Stimulated activated CD4-positive, alpha-beta T cell treated with anti-CD3 and anti-CD28 coated beads, Interleukin-15, amount 100 ng/mL, for 1 hour (primary cell): ENCODE data around the gene SLC16A10.
A peak's percentile ranks its signal among the peaks of the same experiment; 100 is the strongest.
"Not testable (repeated sequence)": the region's sequence is repeated elsewhere in the genome, so short reads cannot be mapped to it uniquely, and the experiment has no call there.

Source experiments
- DNase-seq, 2 donors: peaks; one replicate each; pipeline ENCODE4 v3.0.0-alpha.2; 2020; ENCODE audit warnings: low read depth in 1 of 2, low spot score in 1 of 2

SLC16A10 gene

GRCh38 chr6:111087106-111087835, at the start of gene SLC16A10:
Gene SLC16A10 (plus strand): TSS chr6:111087503. CDS start chr6:111087753, 250 bp downstream.
- DNase-seq = peak; percentile 69 to 75

- DNase-seq = no peak
Observed at GRCh38 chr6:111038534-111039252, 48.6 kb upstream of the SLC16A10 start.

- DNase-seq = no peak
Observed at GRCh38 chr6:111041917-111042316, 45.4 kb upstream of the SLC16A10 start.

- DNase-seq = no peak
Observed at GRCh38 chr6:111047244-111047643, 40.1 kb upstream of the SLC16A10 start.

- no peak for DNase-seq
Observed at GRCh38 chr6:111050261-111051023, 36.9 kb upstream of the SLC16A10 start.

GRCh38 chr6:111052171-111052570, 35.1 kb upstream of the SLC16A10 start:
- DNase-seq = no peak

GRCh38 chr6:111057074-111057752, 30.1 kb upstream of the SLC16A10 start:
- DNase-seq = no peak

GRCh38 chr6:111061508-111061907, 25.8 kb upstream of the SLC16A10 start:
- DNase-seq = no peak

- not testable (repeated sequence) for DNase-seq
Observed at GRCh38 chr6:111061985-111062384, 25.3 kb upstream of the SLC16A10 start.

- not testable (repeated sequence) for DNase-seq
Observed at GRCh38 chr6:111062860-111063259, 24.4 kb upstream of the SLC16A10 start.

- DNase-seq = no peak
Observed at GRCh38 chr6:111068109-111068865, 19.0 kb upstream of the SLC16A10 start.

- no peak for DNase-seq
Observed at GRCh38 chr6:111068866-111069234, 18.5 kb upstream of the SLC16A10 start.

- DNase-seq = no peak
Observed at GRCh38 chr6:111069382-111070104, 17.8 kb upstream of the SLC16A10 start.

GRCh38 chr6:111070105-111071005, 16.9 kb upstream of the SLC16A10 start:
- DNase-seq = no peak

- no peak for DNase-seq
Observed at GRCh38 chr6:111072801-111073360, 14.4 kb upstream of the SLC16A10 start.

GRCh38 chr6:111074311-111074710, 13.0 kb upstream of the SLC16A10 start:
- no peak for DNase-seq

GRCh38 chr6:111076024-111076695, 11.1 kb upstream of the SLC16A10 start:
- no peak for DNase-seq

- no peak for DNase-seq
Observed at GRCh38 chr6:111080698-111081097, 6.6 kb upstream of the SLC16A10 start.
